T47D (cell line): ENCODE results near the gene ATXN7L3.
"Not testable (repeated sequence)": the region's sequence is repeated elsewhere in the genome, so short reads cannot be mapped to it uniquely, and the experiment has no call there.

Experiments used
- DNase-seq, 2 experiments: peaks; one replicate each; pipeline versions ENCODE4 v3.0.0 to v3.0.0-alpha.2; 2011 to 2012; ENCODE audit warnings: low read depth in 1 of 2, low spot score in 1 of 2
- JUND ChIP-seq: IDR thresholded peaks from 2 replicates; pipeline ENCODE4 v1.6.1; 2012; ENCODE audit warnings: low read depth
- in situ Hi-C: cut with HindIII; loops from 2 replicates; pipeline ENCODE4 v1.10.0; 2016; ENCODE audit warnings: low sequenced_read_pairs, low pct_unique_long_range_greater_than_20kb

ATXN7L3 gene

GRCh38 chr17:44144966-44145739 is 54.5 kb downstream of the ATXN7L3 start:
- in situ Hi-C loops: no loop called here
- no peak for TF ChIP-seq JUND

DNA sequence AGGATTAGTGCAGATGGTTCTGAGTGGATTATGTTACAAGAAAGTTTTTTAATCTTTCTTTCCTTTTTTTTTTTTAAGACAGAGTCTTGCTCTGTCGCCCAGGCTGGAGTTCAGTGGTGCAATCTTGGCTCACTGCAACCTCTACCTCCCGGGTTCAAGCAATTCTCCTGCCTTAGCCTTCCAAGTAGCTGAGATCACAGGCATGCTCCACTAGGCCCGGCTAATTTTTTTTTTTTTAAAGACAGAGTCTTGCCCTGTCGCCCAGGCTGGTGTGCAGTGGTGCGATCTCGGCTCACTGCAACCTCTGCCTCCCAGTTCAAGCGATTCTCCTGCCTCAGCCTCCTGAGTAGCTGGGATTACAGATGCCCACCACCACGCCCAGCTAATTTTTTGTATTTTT is 55.8 kb downstream of the ATXN7L3 start:
- DNase-seq, in situ Hi-C loops: not testable (repeated sequence)

More at GRCh38 chr17:44144966-44145739, 54.5 kb downstream of the ATXN7L3 start:
- DNase-seq: no peak
